Measurements from ENCODE around the gene HYDIN.

GRCh38 chr16:70760221-70760620 lies 470.3 kb downstream of the HYDIN start:
- TF ChIP-seq, protein P1, sequence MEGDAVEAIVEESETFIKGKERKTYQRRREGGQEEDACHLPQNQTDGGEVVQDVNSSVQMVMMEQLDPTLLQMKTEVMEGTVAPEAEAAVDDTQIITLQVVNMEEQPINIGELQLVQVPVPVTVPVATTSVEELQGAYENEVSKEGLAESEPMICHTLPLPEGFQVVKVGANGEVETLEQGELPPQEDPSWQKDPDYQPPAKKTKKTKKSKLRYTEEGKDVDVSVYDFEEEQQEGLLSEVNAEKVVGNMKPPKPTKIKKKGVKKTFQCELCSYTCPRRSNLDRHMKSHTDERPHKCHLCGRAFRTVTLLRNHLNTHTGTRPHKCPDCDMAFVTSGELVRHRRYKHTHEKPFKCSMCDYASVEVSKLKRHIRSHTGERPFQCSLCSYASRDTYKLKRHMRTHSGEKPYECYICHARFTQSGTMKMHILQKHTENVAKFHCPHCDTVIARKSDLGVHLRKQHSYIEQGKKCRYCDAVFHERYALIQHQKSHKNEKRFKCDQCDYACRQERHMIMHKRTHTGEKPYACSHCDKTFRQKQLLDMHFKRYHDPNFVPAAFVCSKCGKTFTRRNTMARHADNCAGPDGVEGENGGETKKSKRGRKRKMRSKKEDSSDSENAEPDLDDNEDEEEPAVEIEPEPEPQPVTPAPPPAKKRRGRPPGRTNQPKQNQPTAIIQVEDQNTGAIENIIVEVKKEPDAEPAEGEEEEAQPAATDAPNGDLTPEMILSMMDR (IDR thresholded peaks at IDR 0.05): no peak
- TF ChIP-seq POLR2AphosphoS5 (IDR thresholded peaks at IDR 0.05) (no peak), POLR2A (IDR thresholded peaks at IDR 0.05) (no peak), EP300 (IDR thresholded peaks at IDR 0.05) (no peak)

Measured in sigmoid colon (tissue), 4 donors.